KG1 (cell line): ENCODE measurements around the gene MBD3L3.
"Not testable (repeated sequence)": the region's sequence is repeated elsewhere in the genome, so short reads cannot be mapped to it uniquely, and the experiment has no call there.

Source experiments
- DNase-seq: peaks from one replicate; lab custom pipeline; 2025; lab: John Stamatoyannopoulos, UW

The MBD3L3 gene

DNA sequence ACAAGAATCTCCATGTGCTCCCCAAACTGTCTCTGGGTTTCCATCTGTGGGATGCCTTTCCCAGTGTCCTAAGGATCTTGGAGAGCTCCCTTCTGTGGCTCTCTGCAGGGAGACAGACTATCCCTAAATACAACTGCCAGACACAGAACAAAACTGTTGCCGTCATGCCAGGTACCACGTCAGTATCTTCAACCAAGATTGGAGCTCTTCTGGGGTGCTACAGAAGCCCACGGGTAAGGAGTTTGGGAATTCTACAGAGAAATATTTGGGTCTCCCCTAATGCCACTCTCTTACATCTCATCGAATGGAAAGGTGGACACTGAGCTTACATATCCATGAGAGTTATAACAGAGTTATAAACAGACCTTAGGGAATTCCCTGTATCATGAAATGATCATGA lies 4.9 kb upstream of the MBD3L3 start:
- no peak for DNase-seq

DNA sequence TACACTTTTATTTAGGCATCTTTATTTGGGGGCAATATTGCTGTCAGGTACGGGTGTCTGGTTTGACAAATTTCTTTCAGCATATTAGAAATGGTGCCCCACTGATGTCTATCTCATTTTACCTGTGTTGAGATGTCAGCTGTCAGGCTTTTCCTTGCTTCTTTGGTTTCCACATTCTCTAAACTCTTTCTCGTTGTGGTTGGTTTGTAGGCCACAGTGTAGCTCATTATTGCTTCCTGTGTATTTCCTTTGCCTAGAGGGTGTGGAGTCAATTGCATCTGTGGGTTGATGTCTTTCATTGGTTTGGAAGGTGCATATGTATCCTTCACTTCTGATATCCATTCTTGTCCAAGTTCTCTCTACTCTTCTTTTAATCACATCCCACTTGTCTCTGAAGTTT lies 1.5 kb upstream of the MBD3L3 start:
- DNase-seq = not testable (repeated sequence)

DNA sequence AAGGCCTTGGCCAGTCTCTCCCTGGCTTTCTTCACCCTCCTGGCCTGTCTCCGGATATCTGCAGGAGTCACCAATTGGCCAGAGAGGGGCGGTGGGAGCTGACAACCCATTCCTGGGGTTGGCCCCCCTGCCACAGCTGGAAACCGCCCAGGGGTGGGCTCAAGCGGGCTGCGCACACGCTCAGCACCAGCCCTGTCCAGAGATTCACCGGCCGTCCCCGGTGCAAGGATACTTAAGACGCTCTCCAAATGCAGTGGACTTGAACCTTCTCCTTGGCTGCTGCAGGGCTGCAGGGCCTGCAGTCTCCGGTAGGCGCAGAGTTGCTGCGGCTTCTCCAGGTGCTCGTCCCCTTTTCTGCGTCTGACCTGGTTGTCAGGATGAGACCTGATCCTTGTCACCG lies 2.1 kb downstream of the MBD3L3 start:
- not testable (repeated sequence) for DNase-seq

GRCh38 chr19:7055679-7056078 lies 2.8 kb downstream of the MBD3L3 start:
- not testable (repeated sequence) for DNase-seq

GRCh38 chr19:7054635-7055368 lies 3.7 kb downstream of the MBD3L3 start:
- DNase-seq = not testable (repeated sequence)

- DNase-seq = not testable (repeated sequence)
Measured at GRCh38 chr19:7052896-7053295, 5.6 kb downstream of the MBD3L3 start.

- not testable (repeated sequence) for DNase-seq
Measured at GRCh38 chr19:7051421-7051820, 7.1 kb downstream of the MBD3L3 start.

DNA sequence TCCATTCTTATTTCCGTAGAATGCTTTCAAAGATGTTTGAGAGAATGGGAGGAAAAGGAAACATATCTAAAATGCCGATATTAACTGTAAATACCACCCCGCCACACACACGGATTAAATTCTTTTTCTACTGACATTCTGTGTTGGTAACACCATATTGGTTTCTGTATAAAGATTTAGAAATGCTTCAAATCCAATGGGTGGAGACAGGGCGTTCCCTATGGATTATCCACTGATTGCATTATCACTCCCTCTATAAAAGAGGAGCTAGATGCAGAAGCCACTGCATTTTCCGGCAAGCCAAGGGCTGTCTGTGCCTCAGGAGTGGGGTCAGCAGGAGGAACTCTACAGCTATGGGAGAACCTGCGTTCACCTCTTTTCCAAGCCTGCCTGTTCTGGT lies 9.5 kb downstream of the MBD3L3 start, which contains the start of gene MBD3L2:
MBD3L2 (plus strand) TSS at position 301 of the 400 bp plus-strand sequence; CDS start at position 354, 53 bp downstream.
- not testable (repeated sequence) for DNase-seq

- not testable (repeated sequence) for DNase-seq
Measured at GRCh38 chr19:7041563-7041962, 16.9 kb downstream of the MBD3L3 start.

DNA sequence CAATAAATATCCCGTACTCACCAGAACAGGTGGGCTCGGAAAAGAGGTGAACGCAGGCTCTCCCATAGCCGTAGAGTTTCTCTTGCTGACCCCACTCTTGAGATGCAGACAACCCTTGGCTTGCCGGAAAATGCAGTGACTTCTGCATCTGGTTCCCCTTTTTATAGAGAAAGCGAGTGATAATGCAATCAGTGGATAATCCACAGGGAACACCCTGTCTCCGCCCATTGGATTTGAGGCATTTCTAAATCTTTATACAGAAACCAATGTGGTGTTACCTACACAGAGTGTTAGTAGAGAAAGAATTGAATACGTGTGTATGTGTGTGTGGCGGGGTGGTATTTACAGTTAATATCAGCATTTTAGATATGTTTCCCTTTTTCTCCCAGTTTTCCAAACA lies 18.4 kb downstream of the MBD3L3 start, which contains the start of gene MBD3L4:
MBD3L4 (minus strand) TSS at position 101 of the 400 bp plus-strand sequence; CDS start at position 66, 35 bp downstream.
- DNase-seq = not testable (repeated sequence)

DNA sequence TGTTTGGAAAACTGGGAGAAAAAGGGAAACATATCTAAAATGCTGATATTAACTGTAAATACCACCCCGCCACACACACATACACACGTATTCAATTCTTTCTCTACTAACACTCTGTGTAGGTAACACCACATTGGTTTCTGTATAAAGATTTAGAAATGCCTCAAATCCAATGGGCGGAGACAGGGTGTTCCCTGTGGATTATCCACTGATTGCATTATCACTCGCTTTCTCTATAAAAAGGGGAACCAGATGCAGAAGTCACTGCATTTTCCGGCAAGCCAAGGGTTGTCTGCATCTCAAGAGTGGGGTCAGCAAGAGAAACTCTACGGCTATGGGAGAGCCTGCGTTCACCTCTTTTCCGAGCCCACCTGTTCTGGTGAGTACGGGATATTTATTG lies 28.2 kb downstream of the MBD3L3 start, which contains the start of gene MBD3L5:
MBD3L5 (plus strand) TSS at position 301 of the 400 bp plus-strand sequence; CDS start at position 335, 34 bp downstream.
- not testable (repeated sequence) for DNase-seq

GRCh38 chr19:7028790-7029189 lies 29.7 kb downstream of the MBD3L3 start:
- not testable (repeated sequence) for DNase-seq

DNA sequence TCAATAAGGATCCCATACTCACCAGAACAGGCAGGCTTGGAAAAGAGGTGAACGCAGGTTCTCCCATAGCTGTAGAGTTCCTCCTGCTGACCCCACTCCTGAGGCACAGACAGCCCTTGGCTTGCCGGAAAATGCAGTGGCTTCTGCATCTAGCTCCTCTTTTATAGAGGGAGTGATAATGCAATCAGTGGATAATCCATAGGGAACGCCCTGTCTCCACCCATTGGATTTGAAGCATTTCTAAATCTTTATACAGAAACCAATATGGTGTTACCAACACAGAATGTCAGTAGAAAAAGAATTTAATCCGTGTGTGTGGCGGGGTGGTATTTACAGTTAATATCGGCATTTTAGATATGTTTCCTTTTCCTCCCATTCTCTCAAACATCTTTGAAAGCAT lies 37.1 kb downstream of the MBD3L3 start, which contains the start of gene MBD3L2B:
MBD3L2B (minus strand) TSS at position 101 of the 400 bp plus-strand sequence; CDS start at position 67, 34 bp downstream.
- DNase-seq = not testable (repeated sequence)

DNA sequence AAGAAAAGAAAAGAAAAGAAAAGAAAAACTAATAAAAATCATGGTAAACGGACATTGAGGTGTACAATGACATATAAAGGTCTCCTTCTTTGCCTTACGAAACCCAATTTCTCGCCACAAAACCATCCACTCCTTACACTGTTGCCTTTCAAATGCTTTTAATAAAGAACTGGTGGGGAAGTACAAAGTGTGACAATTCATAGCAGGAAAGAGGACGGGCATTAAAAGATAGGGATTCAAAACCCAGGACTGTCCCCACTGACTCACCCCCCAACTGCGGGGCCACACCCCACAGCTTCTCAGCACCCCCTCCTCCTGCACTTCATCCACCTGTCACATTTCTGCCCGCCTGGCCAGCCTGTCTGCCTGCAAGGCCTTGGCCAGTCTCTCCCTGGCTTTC lies 39.6 kb downstream of the MBD3L3 start:
- no peak for DNase-seq

GRCh38 chr19:7013678-7014077 lies 44.8 kb downstream of the MBD3L3 start:
- DNase-seq = no peak

DNA sequence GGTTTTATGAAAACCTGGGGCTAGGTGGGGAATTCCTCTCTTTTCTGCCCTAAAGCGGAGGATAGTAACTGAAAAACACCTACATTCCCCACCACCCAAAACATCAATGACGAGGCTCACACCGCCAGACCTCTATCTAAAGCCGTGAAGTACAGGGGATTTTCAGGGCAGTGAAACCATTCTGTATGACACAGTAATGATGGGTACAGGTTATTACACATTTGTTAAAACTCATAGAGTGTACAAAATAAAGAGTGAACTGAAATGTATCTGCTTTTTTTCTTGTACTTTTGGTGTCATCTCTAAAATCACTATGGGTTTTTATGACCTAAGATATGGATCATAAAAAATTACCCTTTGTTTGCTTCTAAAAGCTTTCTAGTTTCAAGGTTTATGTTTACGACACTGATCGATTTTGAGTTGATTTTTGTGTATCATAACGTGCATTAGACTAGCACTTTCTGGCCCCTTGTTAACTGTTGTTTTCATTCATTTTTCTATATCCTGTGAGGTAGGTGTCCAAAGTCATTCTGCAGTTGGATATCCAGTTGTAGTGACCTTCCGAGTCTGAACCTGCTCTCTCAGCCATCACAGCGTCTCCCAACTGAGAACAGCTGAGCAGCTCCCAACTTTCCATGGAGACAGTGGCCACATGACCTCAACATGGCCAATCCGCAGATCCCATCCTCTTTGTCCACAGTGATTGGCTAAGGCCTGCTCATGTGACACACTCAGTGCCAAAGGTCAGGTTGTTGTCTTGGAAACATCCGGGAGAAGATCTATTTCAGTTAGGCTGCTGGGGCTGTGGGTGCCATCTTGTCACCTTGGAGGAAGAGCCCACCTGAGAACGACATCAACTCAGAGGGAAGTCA lies 47.5 kb downstream of the MBD3L3 start:
- no peak for DNase-seq

DNA sequence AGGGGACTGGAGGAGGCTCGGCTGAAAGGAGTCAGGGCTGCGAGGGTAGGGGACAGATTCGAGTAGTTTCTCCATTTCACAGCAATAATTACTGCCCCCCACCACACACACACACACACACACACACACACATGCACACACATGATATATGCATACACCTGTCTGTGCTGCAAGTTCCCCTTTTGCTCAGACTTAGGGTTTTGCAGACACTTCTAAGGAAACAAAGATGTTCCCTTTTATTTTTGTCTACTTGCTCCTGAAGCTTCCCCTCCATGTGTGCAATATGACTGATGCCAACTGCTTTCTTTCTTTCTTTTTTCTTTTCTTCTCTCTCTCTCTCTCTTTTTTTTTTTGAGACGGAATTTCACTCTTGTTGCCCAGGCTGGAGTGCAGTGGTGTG lies 50.6 kb downstream of the MBD3L3 start:
- no peak for DNase-seq
